GM19468 (cell line): ENCODE data around the gene KCNJ18.
"Not testable (repeated sequence)": the region's sequence is repeated elsewhere in the genome, so short reads cannot be mapped to it uniquely, and the experiment has no call there.

ENCODE experiments used
- ATAC-seq: cut with Tn5 transposase; IDR thresholded peaks from one replicate; pipeline ENCODE4 v1.9.1; 2021; ENCODE audit warnings: mild to moderate bottlenecking, moderate library complexity, moderate number of reproducible peaks; ENCODE audit not compliant: unreplicated experiment; ENCODE audit errors: extremely low read depth

Gene KCNJ18

DNA sequence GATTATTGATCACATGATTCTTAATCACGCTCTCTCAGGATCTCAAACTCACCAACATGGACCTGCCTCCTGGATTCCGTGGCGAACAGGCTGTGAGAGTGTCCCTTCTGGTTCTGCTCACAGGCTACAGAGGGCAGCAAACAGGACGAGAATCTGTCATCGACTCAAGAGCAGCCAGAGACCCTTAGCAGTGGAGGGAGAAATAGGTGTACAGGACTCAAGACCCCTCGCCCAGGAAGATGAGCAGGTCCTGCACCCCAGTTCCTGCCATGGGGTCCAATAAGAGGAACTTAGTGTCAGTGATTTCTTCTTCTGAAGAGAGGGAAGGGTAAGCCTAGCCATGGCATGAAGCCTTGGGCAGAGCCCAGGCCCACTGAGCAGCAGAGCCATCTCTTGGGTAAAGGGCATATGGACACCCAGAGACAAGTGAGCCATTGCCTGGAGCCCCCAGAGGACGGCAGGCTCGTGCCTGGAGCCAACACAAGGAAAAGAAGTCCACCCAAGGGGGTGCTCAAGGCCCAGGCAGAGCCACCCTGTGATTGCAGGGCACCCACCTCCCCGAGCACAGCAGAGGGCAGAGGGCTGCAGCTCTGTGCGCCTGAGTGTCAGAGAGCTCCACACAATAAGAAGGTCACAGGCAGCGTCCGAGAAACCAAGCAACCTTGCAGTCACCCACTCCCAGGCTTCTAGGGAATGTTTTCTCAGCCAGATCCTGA, 27.3 kb downstream of the KCNJ18 start:
- ATAC-seq, result not testable (repeated sequence)

DNA sequence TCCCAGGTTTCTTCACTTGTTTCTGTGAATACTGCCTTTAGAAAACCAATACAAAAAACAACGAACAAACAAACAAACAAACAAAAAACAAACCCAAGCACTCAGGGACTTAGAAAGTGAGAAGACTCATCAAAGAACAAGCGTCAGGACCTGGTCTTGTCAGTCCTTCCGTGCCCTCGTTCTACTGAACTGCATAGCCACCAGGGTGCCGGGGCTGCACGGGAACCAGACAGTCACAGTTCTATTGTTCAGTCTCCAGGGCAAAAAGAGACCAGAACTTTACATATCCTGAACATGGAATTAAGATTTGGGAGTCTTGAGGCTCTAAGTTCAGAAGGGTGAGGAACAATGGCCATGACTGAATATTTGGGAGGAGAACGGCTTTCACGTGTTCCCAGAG, 28.2 kb downstream of the KCNJ18 start:
- ATAC-seq, result not testable (repeated sequence)

DNA sequence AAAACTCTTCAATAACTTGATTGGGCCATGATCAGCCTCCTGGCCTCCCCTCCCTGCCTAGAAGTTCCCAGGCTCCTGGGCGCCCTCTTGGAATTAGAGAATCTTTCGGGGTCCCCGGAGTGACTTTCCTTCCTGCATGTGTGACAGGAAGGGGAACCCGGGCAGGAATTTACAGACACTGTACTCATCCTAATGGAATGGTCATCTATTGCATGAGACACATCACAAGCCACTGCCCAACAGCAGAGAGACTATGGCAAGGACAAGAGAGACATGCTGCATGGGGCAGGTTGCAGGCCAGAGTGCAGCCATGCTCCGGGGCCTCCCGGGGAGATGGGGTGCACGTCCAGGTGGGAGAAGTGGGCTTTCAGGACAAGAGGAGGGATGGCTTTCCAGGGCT, 29.9 kb downstream of the KCNJ18 start:
- ATAC-seq, result not testable (repeated sequence)

DNA sequence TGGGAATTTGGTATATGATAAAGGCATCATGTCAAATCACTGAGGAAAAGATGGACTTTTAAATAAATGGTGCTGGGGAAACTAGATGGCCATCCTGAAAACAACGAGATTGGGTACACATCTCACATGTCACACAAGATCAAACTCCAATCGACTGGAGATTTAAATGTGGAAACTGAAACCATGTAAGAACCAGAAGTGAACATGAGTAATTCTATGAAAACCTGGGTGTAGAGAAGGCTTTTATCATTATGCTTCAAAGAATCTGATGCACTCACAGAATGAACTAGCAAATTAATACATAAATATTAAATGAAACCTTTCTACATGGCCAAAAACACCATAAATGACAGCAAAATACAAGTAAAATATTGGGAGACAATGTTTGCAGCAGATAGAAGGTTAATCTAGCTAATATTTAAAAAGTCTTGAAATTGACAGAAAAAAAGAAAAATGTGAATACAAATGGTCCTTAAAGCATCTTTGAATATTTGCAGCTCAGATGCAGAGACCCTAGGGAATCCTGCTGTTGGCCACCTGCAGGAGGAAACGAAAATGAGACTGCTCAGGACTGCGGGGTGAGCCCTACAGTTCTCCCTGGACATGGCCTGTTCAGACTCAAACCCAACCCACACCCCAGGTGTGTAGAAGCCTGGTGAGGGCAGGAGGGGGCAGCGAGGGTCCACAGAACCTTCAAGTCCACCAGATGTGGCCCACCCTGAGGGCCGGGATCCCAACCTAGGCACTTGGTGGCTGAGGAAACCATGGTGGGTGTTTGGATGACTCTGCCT, 32.1 kb downstream of the KCNJ18 start:
- ATAC-seq, result not testable (repeated sequence)

DNA sequence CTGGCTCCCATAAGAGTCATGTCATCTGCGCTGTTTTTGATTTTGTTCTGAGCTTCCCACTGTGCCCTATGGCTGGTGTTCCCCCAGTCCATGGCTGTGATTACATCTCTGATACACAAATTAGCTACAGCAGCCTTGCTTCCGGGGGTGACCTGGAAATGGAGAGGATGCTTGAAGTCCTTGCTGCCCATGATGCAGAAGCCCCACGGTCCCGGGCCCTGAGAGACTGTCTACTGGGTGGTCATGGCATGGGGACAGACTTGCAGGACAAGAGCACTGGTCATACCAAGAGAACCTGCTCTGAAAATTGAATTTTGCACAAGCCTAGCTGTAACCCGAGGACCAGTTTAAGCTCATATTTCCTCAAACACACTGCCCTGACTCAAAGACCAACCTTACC, 38.8 kb downstream of the KCNJ18 start:
- ATAC-seq, result not testable (repeated sequence)

DNA sequence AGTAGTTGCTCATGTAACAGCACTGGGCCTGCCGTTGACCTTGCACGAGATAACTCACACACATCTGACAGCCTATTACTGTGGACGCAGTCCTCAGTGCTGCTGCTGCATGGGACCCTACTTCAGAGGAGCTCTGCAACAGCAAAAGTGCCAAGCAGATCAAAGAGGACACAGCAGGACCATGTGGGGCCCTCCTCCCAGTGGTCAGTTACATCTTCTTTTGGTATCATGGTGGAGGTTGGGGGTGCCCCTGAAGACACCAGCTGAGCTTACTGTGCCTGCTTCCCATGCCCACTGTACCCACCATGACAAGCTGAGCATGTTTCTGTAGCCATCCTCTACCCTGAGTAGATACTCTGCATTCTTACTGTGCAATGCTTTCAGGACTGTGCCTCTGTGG, 41.6 kb downstream of the KCNJ18 start:
- not testable (repeated sequence) for ATAC-seq

DNA sequence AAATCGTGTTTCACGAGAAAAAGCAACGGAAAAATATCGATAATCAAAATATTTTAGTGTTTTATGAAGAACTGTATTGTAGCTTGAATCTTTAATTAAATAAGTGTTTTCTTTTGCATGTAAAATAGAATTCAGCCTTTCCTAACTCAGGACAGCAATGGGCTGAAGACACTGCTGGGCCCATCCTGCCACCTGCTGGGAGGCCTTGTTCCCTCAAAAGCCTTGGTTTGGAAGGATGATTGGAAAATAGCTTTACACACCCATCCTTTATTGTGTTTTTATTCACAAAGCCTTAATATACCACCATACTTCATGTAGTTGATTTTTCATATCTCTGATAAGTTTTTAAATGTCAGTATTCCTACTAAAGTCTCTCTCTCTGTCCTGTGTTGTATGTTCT, 43.5 kb downstream of the KCNJ18 start:
- not testable (repeated sequence) for ATAC-seq

DNA sequence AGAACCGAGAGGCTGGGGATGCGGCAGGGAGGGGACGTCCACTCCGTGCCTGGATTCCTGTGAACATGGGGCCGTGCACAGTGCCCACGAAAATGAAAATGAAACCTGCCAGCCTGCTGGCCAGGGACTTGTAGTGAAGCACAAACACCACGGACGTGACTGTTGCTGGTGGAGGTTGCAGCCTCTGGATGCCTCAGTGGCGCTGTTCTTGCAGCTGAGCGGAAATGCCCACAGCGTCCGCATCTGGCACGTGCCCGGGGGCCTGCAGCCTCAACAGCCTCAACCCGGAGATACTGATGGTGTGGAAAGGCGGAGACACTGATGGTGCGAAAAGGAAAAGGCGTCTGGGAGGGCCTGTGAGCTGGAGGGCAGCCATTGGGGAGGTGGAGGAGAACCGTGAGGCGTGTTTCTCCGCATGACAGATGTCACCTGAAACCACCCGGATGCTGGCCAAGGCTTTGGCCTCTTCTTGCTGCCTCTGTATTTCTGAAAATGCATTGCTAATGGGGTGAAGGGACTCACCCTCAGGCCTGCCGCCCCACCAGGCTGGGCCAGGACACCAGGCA, 44.8 kb downstream of the KCNJ18 start:
- not testable (repeated sequence) for ATAC-seq

DNA sequence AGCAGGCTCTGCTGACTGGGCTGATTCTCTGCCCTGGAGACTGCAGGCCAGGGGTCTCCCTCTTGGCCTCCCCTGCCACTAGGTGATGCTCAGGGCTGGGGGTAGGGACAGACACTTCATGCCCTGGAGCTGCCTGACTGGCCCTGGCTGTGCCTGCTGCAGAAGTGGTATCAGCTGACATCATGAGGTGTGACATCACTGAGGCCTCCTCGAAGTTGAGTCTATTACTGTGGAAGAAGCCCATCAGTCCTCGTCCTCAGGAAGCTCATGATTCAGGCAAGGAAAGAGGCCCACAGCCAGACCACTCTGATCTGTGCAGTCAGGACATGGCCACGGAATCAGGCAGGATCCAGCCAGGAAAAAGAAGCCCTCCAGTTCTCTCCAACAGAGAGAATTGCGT, 45.9 kb downstream of the KCNJ18 start:
- ATAC-seq, result not testable (repeated sequence)

DNA sequence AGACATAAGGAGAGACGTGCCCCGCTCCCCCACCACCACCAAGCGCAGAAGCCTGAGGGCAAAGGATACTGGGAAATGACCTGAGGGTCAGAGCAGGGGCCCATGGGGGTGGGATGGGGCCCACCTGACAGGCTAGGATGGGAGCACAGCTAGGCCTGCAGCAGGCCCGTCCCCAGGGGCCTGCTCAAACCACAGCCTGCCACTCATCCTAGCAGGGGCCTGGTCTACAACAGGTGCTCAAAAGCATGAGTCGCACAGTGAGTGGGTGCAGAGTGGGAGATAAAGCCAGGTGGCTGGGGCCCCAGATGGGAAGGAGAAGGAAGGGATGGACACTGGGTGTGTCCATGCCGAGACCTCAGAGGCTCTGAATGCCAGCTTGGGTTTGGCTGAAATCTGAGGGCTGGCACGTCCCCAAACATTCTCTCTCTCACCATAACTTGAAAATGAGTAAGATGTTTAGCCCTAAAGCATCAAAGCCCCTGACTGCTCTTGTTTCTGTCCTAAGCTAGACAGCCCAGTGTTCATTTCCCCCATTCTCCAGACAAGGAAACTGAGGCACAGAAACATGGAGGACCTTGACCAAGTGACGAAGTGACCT, 46.7 kb downstream of the KCNJ18 start:
- ATAC-seq, result not testable (repeated sequence)

DNA sequence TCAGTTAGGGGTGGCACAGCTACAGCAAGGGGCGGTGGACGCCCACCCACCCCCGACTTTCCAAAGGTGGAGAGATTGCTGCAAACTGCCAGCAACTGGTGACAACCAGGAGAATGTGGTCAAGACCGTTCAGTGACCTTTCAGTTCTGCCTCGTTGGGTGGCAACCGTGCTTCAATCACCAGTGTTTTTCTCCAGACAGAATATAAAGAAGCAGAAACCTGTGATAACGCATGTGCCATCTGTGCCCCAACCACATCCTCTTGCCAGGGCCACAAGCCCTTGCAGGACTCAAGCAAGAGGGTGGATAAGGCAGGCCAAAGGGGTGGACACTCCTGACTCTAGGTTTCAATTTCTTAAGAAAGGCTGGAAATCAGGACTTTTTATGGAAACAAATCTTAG, 47.2 kb downstream of the KCNJ18 start:
- ATAC-seq, result not testable (repeated sequence)

DNA sequence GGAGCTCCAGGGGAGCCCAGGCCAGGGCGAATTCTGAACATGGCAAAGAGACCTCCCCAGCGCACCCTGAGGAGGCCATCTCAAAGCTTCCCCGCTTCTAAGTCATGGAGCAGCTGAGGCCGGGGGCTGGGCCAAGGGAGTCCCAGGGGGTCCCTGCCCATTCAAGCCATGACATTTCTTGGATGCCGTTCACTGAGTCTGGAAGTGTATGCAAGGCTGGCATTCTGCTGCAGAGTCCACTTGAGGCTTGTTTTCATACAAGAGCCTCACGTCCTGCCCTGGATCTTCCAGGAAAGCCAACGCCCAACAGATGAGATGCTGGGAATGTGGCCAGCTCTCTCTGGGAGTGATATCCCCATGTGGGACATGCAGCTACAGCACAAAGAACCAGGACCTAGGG, 48.5 kb downstream of the KCNJ18 start:
- not testable (repeated sequence) for ATAC-seq

DNA sequence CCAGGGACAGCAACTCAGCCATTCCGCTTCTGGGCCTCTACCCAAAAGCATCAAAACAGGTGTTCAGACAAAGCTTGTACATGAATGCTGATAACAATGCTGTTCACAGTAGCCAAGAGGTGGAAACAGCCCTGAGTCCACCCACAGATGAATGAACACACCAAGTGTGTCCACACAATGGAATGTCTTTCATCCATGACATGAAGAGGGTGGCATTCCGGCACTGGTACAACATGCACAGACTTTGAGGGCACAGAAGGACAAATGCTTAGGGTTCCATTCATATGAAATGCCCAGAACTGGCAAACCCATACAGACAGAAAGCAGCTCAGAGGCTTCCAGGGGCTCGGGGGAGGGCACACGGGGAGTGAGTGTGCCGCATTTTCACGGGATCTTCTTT, 49.2 kb downstream of the KCNJ18 start:
- ATAC-seq, result not testable (repeated sequence)

DNA sequence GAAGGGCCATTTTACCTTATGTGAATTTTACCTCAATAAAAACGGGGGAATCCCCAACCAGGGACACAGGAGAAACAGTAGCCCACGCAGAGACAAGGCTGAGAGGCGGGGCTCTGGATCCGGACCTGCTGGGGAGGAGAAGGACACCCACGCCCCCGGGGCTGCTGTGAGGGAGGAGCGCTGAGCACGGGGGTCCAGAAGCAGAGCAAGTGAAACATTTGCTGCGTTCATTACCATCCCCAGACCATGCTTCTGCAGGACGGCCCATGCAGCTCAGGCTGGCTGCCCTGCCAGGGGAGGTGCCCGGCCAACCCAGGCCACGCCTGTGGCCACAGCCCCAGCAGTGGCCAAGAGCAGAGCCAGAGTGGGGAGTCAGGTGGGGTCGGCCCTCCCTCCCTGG, 50.0 kb downstream of the KCNJ18 start:
- no peak for ATAC-seq

DNA sequence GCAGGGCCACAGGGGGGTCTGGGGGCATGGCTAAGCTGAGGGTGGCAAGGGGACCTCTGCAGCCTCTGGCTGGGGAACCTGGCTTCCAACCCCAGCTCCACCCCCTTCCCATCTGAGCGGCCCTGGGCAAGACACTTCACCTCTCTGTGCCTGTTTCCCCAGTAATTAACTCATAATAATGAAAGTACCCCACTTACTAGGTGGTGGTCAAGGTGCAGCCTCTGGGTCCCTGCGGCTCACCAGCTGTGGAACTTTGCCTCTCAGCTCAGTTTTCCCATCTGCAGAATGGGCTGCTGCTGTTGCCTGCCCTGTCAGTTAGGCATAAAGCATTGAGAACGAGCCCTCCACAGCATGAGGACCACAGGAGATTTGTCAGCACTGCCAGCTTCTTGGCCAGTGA, 51.8 kb downstream of the KCNJ18 start:
- ATAC-seq, result not testable (repeated sequence)

DNA sequence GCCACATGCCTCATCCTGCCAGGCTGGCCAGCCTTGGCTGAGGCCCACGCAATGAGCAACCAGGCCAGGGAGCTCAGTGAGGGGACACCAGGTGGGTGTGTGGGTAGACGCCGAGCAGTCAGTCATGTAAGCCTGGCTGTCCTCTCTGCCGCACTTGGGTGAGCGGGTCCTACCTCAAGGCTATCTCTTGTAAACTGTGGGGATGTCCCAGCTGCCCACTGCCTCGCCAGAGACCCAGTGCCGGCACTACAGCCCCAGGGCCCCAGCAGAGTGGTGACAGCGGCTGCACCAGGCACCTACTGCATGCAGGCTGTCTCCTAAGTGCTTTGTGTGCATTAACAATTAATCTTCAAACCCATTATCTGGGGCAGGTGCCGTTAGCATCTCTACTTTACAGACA, 52.3 kb downstream of the KCNJ18 start:
- not testable (repeated sequence) for ATAC-seq

DNA sequence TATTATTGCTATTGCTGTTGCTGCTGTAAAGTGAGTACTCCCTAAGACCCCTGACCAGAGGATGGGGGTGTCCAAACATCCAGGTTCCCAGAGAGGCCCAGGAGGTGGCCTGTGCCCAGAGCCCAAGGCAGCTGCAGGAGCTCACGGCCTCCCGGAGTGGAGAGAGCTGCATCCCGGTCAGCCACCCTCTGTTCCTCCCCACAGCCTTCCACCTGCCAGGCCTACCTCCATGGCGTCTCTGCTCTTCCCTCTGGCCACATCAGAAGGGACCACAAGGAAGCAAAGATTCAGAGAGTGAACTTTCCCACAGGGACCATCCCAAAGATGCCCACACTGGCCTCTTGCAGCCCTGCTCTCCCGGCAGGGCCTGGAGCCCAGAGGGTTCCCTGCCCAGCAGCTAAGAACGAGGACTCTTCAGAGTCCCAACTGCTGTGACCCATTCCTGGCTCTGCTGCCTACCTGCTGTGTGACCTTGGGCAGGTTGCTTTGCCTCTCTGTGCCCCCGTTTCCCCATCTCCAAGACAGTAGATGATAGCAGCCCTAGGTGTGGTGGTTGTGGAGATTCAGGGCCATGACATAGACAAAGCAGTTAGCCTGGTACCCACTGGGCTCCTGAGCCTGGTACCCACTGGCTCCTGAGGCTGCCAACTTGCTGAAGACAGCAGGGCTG, 53.2 kb downstream of the KCNJ18 start:
- ATAC-seq, result not testable (repeated sequence)

DNA sequence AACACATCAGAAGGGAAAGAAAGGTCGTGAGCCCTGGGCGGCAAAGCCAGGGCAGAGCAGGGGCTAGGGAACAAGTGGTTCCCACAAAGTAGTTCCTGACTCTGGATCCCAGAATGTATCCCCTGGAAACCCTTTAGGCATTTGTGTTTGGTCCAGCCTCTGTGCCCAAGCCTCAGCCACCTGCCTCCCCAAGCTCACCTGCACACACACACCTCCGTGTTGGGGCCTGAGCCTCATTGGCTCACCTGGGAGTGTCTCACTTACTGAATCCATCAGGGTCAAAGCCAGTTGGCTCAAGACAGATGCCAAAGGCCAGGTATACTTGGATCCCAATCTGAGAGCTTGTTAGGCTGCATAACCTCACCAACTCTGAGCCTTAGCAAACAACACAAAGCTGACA, 54.1 kb downstream of the KCNJ18 start:
- not testable (repeated sequence) for ATAC-seq

DNA sequence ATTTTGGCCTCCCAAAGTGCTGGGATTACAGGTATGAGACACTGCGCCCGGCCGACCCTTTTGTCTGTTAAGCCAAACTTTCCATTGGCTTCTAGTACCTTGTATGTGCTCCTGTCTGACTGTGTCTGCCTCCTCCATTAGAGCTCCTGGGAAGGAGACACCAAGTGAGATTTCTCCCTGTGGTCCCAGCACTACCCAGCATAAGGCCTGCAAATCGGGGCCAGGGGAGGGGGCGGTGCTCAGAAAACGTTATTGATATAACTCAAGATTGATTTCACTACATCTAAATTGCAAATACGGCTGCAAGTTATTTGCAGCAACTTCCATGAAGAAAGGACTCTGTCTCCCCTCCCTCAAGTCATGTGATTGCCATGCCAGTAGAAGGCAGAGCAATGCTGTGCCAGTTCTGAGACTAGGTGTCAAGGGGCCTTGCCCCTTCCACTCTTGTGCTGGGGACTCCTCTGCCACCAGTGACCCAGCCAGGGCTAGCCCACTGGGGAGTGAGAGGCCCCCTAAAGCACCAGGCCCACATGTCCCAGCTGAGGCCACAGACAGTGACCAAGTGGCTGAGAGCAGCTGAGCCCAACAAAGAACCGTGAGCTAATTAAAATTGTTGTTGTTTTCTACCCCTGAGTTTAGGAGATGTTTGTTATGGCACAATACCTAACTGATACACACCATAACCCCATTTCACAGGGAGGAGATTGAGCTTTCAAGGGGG, 55.0 kb downstream of the KCNJ18 start:
- not testable (repeated sequence) for ATAC-seq

DNA sequence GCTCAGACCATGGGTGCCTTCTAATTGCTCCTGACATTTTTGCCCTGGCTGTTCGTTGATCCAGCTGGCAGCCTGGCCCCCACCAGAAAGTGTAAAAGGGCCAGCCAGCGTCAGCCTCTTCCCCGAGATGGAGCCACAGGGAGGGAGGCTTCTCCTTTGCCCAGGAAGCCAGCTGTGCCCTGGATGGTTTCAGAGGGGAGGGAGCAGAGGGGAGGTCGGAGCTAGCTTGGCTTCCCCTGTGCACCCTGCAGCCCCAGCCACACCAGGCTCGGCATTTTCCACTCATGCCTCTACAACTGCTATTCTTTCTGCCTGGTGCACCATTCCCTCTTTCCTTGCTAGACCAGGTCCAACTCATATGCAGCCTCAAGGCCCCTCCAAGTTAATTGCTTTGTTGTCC, 56.4 kb downstream of the KCNJ18 start:
- not testable (repeated sequence) for ATAC-seq
